NCI-H2196 treated with DMSO at 0.1 percent for 48 hours (cell line): ENCODE data around the gene C9orf85.
"Not testable (repeated sequence)": the region's sequence is repeated elsewhere in the genome, so short reads cannot be mapped to it uniquely, and the experiment has no call there.

Source experiments
- DNase-seq: peaks from one replicate; lab custom pipeline; 2025; ENCODE audit not compliant: unreplicated experiment; lab: John Stamatoyannopoulos, UW

Gene C9orf85

GRCh38 chr9:71987471-71988371 is 76.3 kb downstream of the C9orf85 start:
- no peak for DNase-seq

GRCh38 chr9:71990466-71990865 is 79.0 kb downstream of the C9orf85 start:
- no peak for DNase-seq

- DNase-seq, result no peak
These were observed 94.0 kb downstream of the C9orf85 start for GRCh38 chr9:72005451-72005850.

GRCh38 chr9:72006501-72006900 is 95.1 kb downstream of the C9orf85 start:
- no peak for DNase-seq

GRCh38 chr9:72007726-72008125 is 96.3 kb downstream of the C9orf85 start:
- not testable (repeated sequence) for DNase-seq

- DNase-seq, result no peak
These were observed 101.2 kb downstream of the C9orf85 start for GRCh38 chr9:72012646-72013045.

- DNase-seq, result no peak
These were observed 101.9 kb downstream of the C9orf85 start for GRCh38 chr9:72013292-72013760.

GRCh38 chr9:72022841-72023240 is 111.4 kb downstream of the C9orf85 start:
- DNase-seq, result no peak
